ENCODE measurements around the gene ERICH6B.

The ERICH6B gene

GRCh38 chr13:45540864-45541263 is 74.7 kb downstream of the ERICH6B start:
- DNase-seq, result no peak

GRCh38 chr13:45540195-45540594 is 75.3 kb downstream of the ERICH6B start:
- no peak for DNase-seq

- DNase-seq, result no peak
Observed at GRCh38 chr13:45538382-45538781, 77.2 kb downstream of the ERICH6B start.

- DNase-seq, result no peak
Observed at GRCh38 chr13:45537516-45537915, 78.0 kb downstream of the ERICH6B start.

GRCh38 chr13:45536224-45536623 is 79.3 kb downstream of the ERICH6B start:
- DNase-seq, result no peak

DNA sequence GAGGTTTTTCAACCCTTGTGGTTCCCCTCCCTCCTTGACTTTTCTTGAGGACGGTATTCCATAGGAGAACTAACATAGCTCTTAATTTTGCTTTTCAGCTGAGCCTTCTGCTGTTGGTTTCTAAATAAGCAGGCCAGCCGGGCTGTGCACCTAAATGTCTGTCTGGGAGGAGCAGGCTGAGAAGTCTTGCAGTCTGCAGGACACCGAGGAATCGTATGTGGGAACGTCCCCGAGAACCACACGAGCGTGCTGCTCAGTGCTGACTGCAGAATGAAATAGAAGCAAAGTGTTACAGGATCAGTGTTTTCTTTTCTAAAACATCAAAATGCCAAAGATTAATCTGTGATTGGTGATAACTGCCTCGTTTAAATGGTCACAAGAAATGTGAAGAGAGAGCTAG is 80.9 kb downstream of the ERICH6B start:
- DNase-seq, result no peak

- DNase-seq, result no peak
Observed at GRCh38 chr13:45529758-45530157, 85.8 kb downstream of the ERICH6B start.

GRCh38 chr13:45527699-45528462 is 87.7 kb downstream of the ERICH6B start:
- no peak for DNase-seq

DNA sequence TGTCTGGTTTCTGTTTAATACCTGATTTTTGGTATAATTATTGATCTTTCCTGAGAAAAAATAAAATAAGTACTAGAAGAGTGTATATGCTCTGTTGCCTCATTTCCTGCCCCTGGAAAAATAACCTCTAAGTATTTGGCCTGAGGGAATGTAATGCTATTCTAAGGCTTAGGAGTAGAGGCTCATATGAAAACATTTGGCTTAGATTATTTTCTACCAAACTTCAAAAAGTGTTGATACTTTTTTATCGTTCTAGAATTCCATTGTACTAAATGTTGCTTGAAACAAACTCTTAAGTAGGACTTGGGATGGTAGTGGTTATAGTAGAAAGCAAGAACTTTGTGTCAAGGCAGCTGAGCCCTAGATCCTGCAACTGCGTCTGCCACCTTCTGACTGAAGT is 93.0 kb downstream of the ERICH6B start:
- peak; percentile 35 for DNase-seq

- peak; percentile 63 for DNase-seq
Observed at GRCh38 chr13:45521297-45521696, 94.2 kb downstream of the ERICH6B start.

- DNase-seq, result no peak
Observed at GRCh38 chr13:45519493-45519892, 96.0 kb downstream of the ERICH6B start.

GRCh38 chr13:45518525-45519245 is 96.9 kb downstream of the ERICH6B start:
- peak; percentile 9 for DNase-seq

DNA sequence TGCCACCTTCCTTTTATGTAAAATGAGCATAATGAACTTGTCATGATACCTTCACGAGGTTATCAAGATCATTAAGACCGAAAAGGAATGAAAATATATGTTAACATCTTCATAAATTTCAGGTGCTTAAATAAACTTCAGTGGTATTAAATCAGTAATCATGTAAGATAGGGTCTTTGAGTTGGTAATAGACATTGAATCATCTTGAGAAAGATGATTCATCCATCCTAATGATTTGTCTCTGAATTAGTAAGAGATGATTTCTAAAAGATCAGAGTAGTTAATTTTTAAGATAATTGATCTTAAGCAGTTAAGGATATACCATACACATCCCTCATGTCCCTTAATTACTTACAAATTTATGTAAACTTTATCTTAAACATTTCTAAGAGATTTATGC is 98.8 kb downstream of the ERICH6B start:
- DNase-seq, result no peak

DNA sequence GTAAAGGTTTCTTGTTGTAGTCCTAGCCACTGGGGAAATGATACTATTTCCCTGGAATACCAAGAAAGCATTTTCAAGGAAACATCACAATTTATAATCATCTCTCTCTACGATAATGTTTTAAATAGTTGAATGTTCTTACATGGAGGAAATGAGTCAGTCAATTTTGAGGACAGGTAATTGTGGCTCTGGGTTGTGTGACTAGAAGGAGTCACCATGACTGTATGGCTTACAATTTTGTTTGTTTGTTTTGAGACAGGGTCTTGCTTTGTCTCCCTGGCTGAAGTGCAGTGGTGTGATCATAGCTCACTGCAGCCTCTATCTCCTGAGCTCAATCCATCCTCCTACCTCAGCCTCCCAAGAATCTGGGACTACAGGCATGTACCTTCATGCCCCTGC is 103.4 kb downstream of the ERICH6B start:
- no peak for DNase-seq

DNA sequence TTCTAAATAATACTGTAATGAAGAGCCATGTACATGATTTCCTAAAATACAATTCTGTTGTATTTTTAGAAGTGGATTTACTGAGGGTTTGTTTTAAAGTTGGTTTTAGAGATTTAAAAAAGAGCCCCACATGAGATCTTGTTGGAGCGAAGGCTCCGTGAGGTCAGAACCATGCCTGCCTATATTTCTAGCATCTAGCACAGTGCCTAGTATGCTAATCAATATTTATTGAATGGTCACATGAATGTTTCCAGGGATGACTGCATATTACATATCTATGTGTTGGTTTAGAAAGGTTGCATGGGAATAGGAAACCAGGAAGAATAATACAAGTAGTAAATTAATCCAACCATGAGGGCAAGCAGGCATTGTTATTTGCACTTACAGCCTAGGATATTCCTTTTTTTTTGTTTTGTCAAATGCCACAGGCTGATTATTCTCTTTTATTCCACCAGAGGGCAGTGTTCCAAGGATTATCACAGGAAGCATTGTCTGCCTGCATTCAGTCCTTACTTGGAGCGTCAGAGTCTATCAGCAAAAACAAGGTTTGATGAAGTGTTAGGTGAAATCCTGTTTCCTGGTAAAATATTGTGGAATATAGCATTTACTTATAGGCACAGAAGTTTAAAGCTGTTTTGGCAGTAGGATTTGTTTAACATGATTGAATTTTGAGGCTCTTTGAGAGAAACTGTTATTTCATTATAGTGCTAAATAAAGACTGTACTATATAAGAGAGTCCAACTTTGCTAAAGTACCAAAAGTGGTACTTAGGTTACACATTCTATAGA is 104.0 kb downstream of the ERICH6B start:
- DNase-seq, result peak; percentile 60

- no peak for DNase-seq
Observed at GRCh38 chr13:45510672-45511071, 104.9 kb downstream of the ERICH6B start.

GRCh38 chr13:45508776-45509175 is 106.8 kb downstream of the ERICH6B start:
- DNase-seq, result no peak

DNA sequence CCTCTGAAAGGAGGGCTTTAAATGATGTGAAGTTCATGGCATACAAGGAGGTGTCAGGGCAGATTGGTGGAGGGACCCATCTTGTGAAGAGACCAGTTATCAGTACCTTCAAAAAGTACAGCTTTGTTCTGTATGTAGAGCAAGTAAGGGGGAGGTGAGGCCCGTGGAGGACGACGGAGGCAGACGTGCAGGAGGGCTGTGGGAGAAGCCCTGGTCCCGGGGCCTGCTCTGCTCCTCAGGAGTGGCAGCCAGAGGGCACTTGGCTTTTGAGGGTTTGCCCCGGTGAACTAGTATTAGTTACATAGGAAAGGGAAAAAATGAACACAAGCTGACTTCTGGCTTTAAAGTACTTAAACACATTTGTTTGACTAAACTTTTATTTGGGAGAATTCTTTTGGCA is 108.7 kb downstream of the ERICH6B start:
- DNase-seq, result no peak

- no peak for DNase-seq
Observed at GRCh38 chr13:45503658-45504057, 111.9 kb downstream of the ERICH6B start.

GRCh38 chr13:45501175-45501526 is 114.4 kb downstream of the ERICH6B start:
- no peak for DNase-seq

DNA sequence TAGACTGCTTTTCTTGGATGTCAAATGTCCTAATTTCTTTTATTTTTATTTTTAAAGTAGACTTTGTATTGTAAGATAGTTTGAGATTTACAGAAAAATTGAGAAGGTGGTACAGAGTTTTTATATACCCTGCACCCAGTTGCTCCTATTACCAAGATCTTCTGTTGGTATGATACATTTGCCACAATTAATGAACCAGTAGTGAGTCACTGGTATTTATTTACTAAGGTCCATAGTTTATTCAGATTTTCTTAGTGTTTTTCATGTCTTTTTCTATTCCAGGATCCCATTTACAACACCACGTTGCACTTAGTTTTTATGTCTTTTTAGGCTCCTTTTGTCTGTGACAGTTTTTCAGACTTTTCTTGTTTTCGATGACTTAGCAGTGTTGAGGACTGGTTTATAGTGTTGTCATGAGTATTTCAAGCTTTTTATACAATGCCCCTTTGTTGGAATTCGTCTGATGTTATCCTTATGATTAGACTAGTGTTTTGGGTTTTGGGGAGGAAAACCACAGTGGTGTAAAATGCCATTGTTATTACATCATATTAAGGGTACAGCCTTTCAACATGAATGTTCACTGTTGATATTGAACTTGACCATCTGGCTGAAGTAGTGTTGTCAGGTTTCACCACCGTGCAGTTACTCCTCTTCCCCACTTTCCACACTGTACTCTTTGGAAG is 114.9 kb downstream of the ERICH6B start:
- peak; percentile 3 for DNase-seq

DNA sequence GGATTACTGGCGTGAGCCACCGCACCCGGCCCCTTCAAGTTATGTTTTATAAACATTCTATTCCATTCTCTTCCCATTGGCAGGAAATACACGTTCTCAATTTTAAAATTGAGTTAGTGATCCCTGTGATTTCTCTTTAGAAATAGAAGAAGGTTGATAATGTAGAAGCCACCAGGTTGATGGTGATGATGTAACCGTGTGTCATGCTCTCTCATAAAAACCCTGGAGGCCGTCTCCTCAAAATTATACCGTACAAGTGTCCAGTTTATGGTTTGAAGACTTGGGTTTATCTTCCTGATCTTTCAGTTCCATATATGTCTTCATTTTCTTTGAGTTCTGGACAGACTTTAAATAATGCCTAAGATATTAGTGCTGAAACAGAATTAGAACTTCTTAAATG is 118.6 kb downstream of the ERICH6B start:
- no peak for DNase-seq

GRCh38 chr13:45492538-45492937 is 123.0 kb downstream of the ERICH6B start:
- DNase-seq, result no peak
